ENCODE measurements around the gene ITGA7.

Gene ITGA7

GRCh38 chr12:55641595-55641994 is 66.1 kb downstream of the ITGA7 start:
- DNase-seq (ENCODE audit: low read depth), result no peak

GRCh38 chr12:55637467-55637866 is 70.2 kb downstream of the ITGA7 start:
- DNase-seq (ENCODE audit: low read depth), result no peak

- no peak for DNase-seq (ENCODE audit: low read depth)
Measured at GRCh38 chr12:55636853-55637252, 70.9 kb downstream of the ITGA7 start, which contains the start of gene OR10P1. TSS of gene OR10P1 (plus strand) at chr12:55636892. CDS start at chr12:55636892, 0 bp downstream.

GRCh38 chr12:55636116-55636655 is 71.5 kb downstream of the ITGA7 start:
- DNase-seq (ENCODE audit: low read depth), result no peak
